PC-3 (cell line): ENCODE data around the gene CHD9.

Experiments used
- EZH2 ChIP-seq: fragments of 300-600 bp; sonication (generic); IDR thresholded peaks from one replicate; pipeline ENCODE4 v1.6.1; 2017; ENCODE audit warnings: antibody characterized with exemption, mild to moderate bottlenecking, low read length; ENCODE audit not compliant: unreplicated experiment
- TF ChIP-seq, protein P1 (sequence below): fragments of 300-600 bp; sonication (generic); conservative IDR thresholded peaks from 2 replicates; pipeline ENCODE4 v1.5.1; 2017; ENCODE audit warnings: antibody characterized with exemption, low read depth, mild to moderate bottlenecking, low read length

DNA sequence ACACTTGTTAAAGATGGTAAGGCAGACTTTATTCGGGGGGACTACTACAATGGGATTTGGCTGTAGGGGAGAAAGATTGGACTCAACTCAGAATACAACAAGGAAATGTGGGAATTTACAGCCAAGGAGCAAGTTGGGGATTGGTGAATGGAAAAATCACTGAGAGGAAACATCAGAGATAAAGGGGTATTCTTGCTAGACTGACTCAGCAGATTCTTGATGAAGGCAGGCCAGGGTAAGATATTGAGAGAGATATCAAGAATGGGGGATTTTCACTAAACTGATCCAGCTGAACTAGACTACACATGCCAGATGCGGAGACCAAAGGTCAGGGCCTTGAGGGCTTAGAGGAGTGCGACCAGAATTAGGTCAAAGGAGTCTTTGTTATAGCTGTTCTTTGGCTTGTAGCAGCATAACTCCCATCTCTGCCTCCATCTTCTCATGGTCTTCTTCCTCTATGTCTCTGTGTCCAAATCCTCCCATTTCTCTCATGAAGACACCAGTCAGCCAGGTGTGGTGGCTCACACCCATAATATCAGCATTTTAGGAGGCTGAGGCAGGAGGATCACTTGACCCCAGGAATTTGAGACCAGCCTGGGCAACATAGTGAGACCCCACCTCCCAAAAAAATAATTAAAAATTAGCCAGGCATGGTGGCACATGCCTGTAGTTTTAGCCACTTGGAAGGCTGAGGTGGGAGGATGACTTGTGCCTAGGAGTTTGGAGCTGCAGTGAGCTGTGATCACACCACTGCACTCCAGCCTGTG lies 19.4 kb upstream of the CHD9 start:
- TF ChIP-seq, protein P1, sequence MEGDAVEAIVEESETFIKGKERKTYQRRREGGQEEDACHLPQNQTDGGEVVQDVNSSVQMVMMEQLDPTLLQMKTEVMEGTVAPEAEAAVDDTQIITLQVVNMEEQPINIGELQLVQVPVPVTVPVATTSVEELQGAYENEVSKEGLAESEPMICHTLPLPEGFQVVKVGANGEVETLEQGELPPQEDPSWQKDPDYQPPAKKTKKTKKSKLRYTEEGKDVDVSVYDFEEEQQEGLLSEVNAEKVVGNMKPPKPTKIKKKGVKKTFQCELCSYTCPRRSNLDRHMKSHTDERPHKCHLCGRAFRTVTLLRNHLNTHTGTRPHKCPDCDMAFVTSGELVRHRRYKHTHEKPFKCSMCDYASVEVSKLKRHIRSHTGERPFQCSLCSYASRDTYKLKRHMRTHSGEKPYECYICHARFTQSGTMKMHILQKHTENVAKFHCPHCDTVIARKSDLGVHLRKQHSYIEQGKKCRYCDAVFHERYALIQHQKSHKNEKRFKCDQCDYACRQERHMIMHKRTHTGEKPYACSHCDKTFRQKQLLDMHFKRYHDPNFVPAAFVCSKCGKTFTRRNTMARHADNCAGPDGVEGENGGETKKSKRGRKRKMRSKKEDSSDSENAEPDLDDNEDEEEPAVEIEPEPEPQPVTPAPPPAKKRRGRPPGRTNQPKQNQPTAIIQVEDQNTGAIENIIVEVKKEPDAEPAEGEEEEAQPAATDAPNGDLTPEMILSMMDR = no peak
- TF ChIP-seq EZH2 = no peak
